Caco-2 (cell line): ENCODE results near the gene IGFN1. TPM values are rescaled to one million over a fixed set of nuclear protein-coding genes. Genes with fewer than 3 reads are reported as not detected.

ENCODE experiments used
- BruUV-seq: library from RNA; stranded (reverse); fragments of 400-500 nt; replicated peaks from 2 replicates; lab custom pipeline; 2021; lab: Mats Ljungman, UMichigan
- CTCF ChIA-PET: fragments of 300-600 bp; sonication (Branson Sonifier 250); formaldehyde crosslinking; loops from one replicate; lab custom pipeline; 2022; ENCODE audit warnings: antibody characterized with exemption; lab: Charles Lee
- POLR2A ChIA-PET: fragments of 300-600 bp; sonication (Branson Sonifier 250); formaldehyde crosslinking; loops from one replicate; lab custom pipeline; 2022; ENCODE audit warnings: antibody characterized with exemption; lab: Charles Lee
- DNase-seq, 2 experiments: peaks; one replicate each; pipeline versions ENCODE4 v3.0.0 to v3.0.0-alpha.2; 2020 to 2022
- H3K27me3 ChIP-seq: replicated peaks from 2 replicates; pipeline ENCODE4 v1.6.0; 2011; ENCODE audit warnings: low read length; ENCODE audit not compliant: control insufficient read depth, insufficient read depth
- H3K36me3 ChIP-seq: 2 replicates; pipeline ENCODE4 v1.5.1; 2011; ENCODE audit warnings: low read length; ENCODE audit not compliant: control insufficient read depth, insufficient read depth
- H3K4me1 ChIP-seq: fragments of 250-450 bp; sonication (Bioruptor Pico); 2 replicates; pipeline ENCODE4 v1.5.1; 2020; ENCODE audit warnings: mild to moderate bottlenecking
- H3K4me3 ChIP-seq: 2 replicates; pipeline ENCODE4 v1.5.1; 2011; ENCODE audit warnings: low read depth, mild to moderate bottlenecking, control low read depth, low read length
- H3K9me3 ChIP-seq: fragments of 250-450 bp; sonication (Bioruptor Pico); 2 replicates; pipeline ENCODE4 v1.5.1; 2020; ENCODE audit warnings: mild to moderate bottlenecking, moderate library complexity
- H3K27ac Mint-ChIP-seq: one replicate; pipeline ENCODE4 v1.8.0; 2022; ENCODE audit warnings: mixed read lengths; ENCODE audit not compliant: unreplicated experiment
- H3K27me3 Mint-ChIP-seq: one replicate; pipeline ENCODE4 v1.8.0; 2022; ENCODE audit warnings: mixed read lengths; ENCODE audit not compliant: insufficient read depth, unreplicated experiment
- H3K36me3 Mint-ChIP-seq: one replicate; pipeline ENCODE4 v1.8.0; 2022; ENCODE audit warnings: mild to moderate bottlenecking, mixed read lengths; ENCODE audit not compliant: insufficient read depth, unreplicated experiment
- H3K4me1 Mint-ChIP-seq: one replicate; pipeline ENCODE4 v1.8.0; 2022; ENCODE audit warnings: low read depth, mixed read lengths; ENCODE audit not compliant: unreplicated experiment
- H3K4me3 Mint-ChIP-seq: one replicate; pipeline ENCODE4 v1.8.0; 2022; ENCODE audit warnings: mild to moderate bottlenecking, moderate library complexity, mixed read lengths; ENCODE audit not compliant: unreplicated experiment
- H3K9me3 Mint-ChIP-seq: one replicate; pipeline ENCODE4 v1.8.0; 2022; ENCODE audit warnings: mixed read lengths; ENCODE audit not compliant: unreplicated experiment
- intact Hi-C: fragments of 100-400 bp; cut with micrococcal nuclease; formaldehyde crosslinking; loops from one replicate; pipeline ENCODE4 v1.10.0; 2022; ENCODE audit not compliant: unreplicated experiment
- total RNA-seq: library from RNA; stranded (reverse); gene quantifications from 2 replicates; pipeline ENCODE4 v1.2.3, GENCODE V29; 2022
- TF ChIP-seq, protein P1 (sequence below), 2 experiments: fragments of 200-600 bp in 1 of 2; IDR thresholded peaks; 1 replicate in 1 of 2; 2 replicates in 1 of 2; pipeline versions ENCODE4 v1.5.1 to v1.8.0; 2011 to 2022; ENCODE audit warnings: antibody characterized with exemption in 1 of 2, control low read depth in 1 of 2, inconsistent platforms in 1 of 2, low read depth in 1 of 2, low read length in 1 of 2, mild to moderate bottlenecking in 1 of 2, moderate library complexity in 1 of 2; ENCODE audit not compliant: insufficient read depth in 1 of 2, severe bottlenecking in 1 of 2, unreplicated experiment in 1 of 2

IGFN1 gene
- total RNA-seq, 1 experiment from 2014 or later, result 0.23 TPM

DNA sequence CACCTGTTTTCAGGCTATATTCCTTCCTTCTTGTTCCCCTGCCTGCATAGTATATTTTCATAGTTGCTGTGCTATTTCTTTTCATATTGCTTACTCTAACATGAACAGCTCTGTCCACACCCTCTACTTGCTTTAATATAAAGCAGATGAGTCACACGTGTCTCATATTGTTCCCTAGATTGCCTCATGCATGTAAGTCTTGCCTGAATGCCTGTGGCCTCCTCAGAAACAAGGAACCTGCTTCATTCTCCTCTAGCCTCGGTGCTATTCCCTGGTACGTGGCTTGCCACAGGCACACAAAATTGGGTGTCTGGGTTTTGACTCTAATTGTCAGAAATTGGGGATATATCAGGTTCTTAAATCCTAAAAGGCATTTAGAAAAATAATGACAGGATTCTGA lies 76.2 kb downstream of the IGFN1 start:
- Mint-ChIP-seq H3K4me3 (no peak overlapping the region), H3K9me3 (no peaks in the 10 kb centered on the region), H3K27me3 (peaks cover 24% of the 10 kb centered on the region), H3K36me3 (no peaks in the 10 kb centered on the region), H3K4me1 (no peaks in the 10 kb centered on the region), H3K27ac (no peak overlapping the region)
- ChIA-PET POLR2A (no interaction called here), CTCF (interaction anchor here (0.9 kb wide), 1 partner anchor 23 kb away, joined by 3 read pairs; no protein-coding TSS in a partner anchor)
- intact Hi-C loops, result loop anchor here (5.0 kb wide), 2 partner anchors 41 to 96 kb away; no protein-coding TSS in a partner anchor
- no TSS peak for BruUV-seq
- Histone ChIP-seq H3K27me3 (no peaks in the 10 kb centered on the region; the same call in 1 of the 2 replicates), H3K4me1 (no peaks in the 10 kb centered on the region), H3K4me3 (no peak overlapping the region), H3K9me3 (no peaks in the 10 kb centered on the region), H3K36me3 (no peaks in the 10 kb centered on the region)
- TF ChIP-seq, protein P1, sequence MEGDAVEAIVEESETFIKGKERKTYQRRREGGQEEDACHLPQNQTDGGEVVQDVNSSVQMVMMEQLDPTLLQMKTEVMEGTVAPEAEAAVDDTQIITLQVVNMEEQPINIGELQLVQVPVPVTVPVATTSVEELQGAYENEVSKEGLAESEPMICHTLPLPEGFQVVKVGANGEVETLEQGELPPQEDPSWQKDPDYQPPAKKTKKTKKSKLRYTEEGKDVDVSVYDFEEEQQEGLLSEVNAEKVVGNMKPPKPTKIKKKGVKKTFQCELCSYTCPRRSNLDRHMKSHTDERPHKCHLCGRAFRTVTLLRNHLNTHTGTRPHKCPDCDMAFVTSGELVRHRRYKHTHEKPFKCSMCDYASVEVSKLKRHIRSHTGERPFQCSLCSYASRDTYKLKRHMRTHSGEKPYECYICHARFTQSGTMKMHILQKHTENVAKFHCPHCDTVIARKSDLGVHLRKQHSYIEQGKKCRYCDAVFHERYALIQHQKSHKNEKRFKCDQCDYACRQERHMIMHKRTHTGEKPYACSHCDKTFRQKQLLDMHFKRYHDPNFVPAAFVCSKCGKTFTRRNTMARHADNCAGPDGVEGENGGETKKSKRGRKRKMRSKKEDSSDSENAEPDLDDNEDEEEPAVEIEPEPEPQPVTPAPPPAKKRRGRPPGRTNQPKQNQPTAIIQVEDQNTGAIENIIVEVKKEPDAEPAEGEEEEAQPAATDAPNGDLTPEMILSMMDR (IDR thresholded peaks at IDR 0.05; ENCODE audit: insufficient read depth in 1 of 2, low read depth in 1 of 2, low read length in 1 of 2, severe bottlenecking in 1 of 2, unreplicated experiment in 1 of 2), result no peak
- no peak for DNase-seq

DNA sequence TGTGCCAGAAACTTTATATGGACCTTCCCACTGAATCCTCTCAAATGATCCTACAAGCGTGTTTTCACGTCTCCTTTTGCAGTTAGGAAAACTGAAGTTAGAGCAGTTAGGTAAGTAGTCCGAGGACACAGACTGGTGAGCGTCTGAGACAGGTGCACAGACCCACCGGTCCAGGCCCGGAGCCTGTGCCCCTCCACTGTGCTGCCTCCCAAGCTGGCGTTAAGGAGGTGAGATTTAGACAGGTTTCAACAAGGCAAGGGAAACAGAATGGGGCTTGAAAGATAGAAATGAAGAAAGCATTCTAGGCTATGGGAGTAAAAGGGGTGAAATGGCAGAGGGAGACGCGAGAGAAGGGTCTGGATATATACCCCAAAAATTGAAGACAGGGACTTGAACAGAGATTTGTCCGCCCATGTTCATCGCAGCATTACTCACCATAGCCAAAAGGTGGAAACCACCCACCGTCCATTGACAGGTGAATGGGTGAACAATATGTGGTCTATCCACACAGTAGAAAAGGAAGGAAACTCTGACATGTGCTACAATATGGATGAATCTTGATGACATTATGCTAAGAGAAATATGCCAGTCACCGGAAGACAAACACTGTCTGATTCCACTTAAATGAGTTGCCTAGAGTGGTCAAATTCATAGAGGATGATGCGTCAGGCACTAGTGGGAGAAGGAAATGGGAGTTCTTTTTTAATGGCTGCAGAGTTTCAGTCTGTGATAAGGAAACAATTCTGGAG lies 77.0 kb downstream of the IGFN1 start:
- no peak overlapping the region for H3K4me3 ChIP-seq
- TF ChIP-seq, protein P1 (IDR thresholded peaks at IDR 0.05; ENCODE audit: insufficient read depth in 1 of 2, low read depth in 1 of 2, low read length in 1 of 2, severe bottlenecking in 1 of 2, unreplicated experiment in 1 of 2), result no peak
- no peaks in the 10 kb centered on the region for H3K9me3 ChIP-seq
- BruUV-seq, result no TSS peak
- H3K36me3 ChIP-seq, result no peaks in the 10 kb centered on the region
- DNase-seq, result no peak
- Mint-ChIP-seq H3K4me1 (no peaks in the 10 kb centered on the region), H3K27ac (no peak overlapping the region), H3K9me3 (no peaks in the 10 kb centered on the region), H3K36me3 (no peaks in the 10 kb centered on the region), H3K4me3 (no peak overlapping the region), H3K27me3 (peaks cover 24% of the 10 kb centered on the region)
- POLR2A ChIA-PET, result no interaction called here
- intact Hi-C loops, result loop anchor here (5.0 kb wide), 2 partner anchors 40 to 95 kb away; no protein-coding TSS in a partner anchor
- no peaks in the 10 kb centered on the region for H3K4me1 ChIP-seq
- CTCF ChIA-PET, result no interaction called here
- H3K27me3 ChIP-seq, result no peaks in the 10 kb centered on the region; the same call in 1 of the 2 replicates

DNA sequence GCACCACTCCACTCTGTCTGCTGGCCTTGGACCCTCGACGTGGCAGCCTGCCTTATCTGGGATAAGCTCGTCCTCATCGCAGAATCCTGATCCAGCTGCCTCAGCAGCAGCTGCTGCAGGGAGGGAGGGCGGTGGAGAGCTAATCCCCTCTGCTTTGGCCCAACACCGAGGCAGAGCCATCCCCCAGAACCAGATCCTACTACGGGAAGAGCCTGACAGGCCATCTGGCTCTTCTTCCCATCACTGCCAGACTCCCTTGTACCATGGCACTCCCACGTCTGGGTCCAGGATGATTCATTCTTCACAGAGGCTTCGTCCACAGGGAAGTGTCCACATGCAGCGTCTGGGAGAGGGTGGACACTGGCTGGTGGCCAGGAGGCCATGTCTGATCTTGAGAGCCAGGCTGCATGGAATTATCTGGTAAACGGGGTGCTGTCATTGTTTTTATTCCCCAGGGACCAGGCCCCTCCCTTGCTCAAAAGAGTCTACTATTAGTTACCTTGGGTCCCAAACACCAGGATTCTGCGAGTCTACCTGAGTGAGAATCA lies 78.1 kb downstream of the IGFN1 start:
- intact Hi-C loops, result loop anchor here (5.0 kb wide), 2 partner anchors 39 to 94 kb away; no protein-coding TSS in a partner anchor
- Histone ChIP-seq H3K36me3 (no peaks in the 10 kb centered on the region), H3K4me1 (no peaks in the 10 kb centered on the region), H3K9me3 (no peaks in the 10 kb centered on the region), H3K27me3 (no peaks in the 10 kb centered on the region; the same call in none of the 2 replicates), H3K4me3 (no peak overlapping the region)
- H3K9me3 Mint-ChIP-seq, result no peaks in the 10 kb centered on the region
- ChIA-PET CTCF (no interaction called here), POLR2A (no interaction called here)
- BruUV-seq, result no TSS peak
- H3K27ac Mint-ChIP-seq, result no peak overlapping the region
- no peak overlapping the region for H3K4me3 Mint-ChIP-seq
- H3K36me3 Mint-ChIP-seq, result no peaks in the 10 kb centered on the region
- no peak for DNase-seq
- H3K4me1 Mint-ChIP-seq, result no peaks in the 10 kb centered on the region
- TF ChIP-seq, protein P1 (IDR thresholded peaks at IDR 0.05; ENCODE audit: insufficient read depth in 1 of 2, low read depth in 1 of 2, low read length in 1 of 2, severe bottlenecking in 1 of 2, unreplicated experiment in 1 of 2), result no peak
- H3K27me3 Mint-ChIP-seq, result peaks cover 24% of the 10 kb centered on the region
